H1 (cell line): ENCODE results near the gene LPP. TPM values are rescaled to one million over a fixed set of nuclear protein-coding genes. Genes with fewer than 3 reads are reported as not detected.

Source experiments
- JUND ChIP-seq: IDR thresholded peaks from 2 replicates; pipeline ENCODE4 v1.6.1; 2011; ENCODE audit warnings: mild to moderate bottlenecking, improper control_type of control experiment, low read length
- MAFK ChIP-seq: IDR thresholded peaks from 2 replicates; pipeline ENCODE4 v1.6.1; 2012; ENCODE audit warnings: low read depth, mild to moderate bottlenecking, improper control_type of control experiment, low read length
- NANOG ChIP-seq: IDR thresholded peaks from 2 replicates; pipeline ENCODE4 v1.6.1; 2011; ENCODE audit warnings: low read length, low read depth, mild to moderate bottlenecking, inconsistent platforms; ENCODE audit not compliant: insufficient read depth, poor library complexity, severe bottlenecking
- YY1 ChIP-seq: IDR thresholded peaks from 2 replicates; pipeline ENCODE4 v1.6.1; 2011; ENCODE audit warnings: low read depth, mild to moderate bottlenecking, low read length
- polyA plus RNA-seq, 7 experiments: library from polyadenylated mRNA; depleted of rRNA in 3 of 7; stranded (reverse) in 5 of 7; unstranded in 2 of 7; fragments of >200 nt in 5 of 7; fragments of 200-250 nt in 2 of 7; gene quantifications; 1 replicate in 5 of 7; 2 replicates in 1 of 7; 4 replicates in 1 of 7; pipeline versions ENCODE4 v1.2.1 to v1.2.3, GENCODE V29; 2011 to 2013; ENCODE audit warnings: missing spikeins in 2 of 7, mixed read lengths in 2 of 7
- total RNA-seq: library from RNA; stranded (reverse); fragmentation: NEBNext Ultra II Directional; extraction: Animal tissue kit (Norgen Biotek cat#: 25700); gene quantifications from 2 replicates; pipeline ENCODE4 v1.2.1, GENCODE V29; 2021
- TF ChIP-seq, protein P1 (sequence below): IDR thresholded peaks from 2 replicates; pipeline ENCODE4 v1.6.1; 2012; ENCODE audit warnings: inconsistent platforms
- TF ChIP-seq, protein P2 (sequence below): IDR thresholded peaks from 2 replicates; pipeline ENCODE4 v1.6.1; 2011; ENCODE audit warnings: low read length, improper control_type of control experiment

LPP gene
- total and polyA plus RNA-seq, 2 of the 8 experiments (the other 6 are each of a cell fraction or from before 2014, with no cell fraction given), result 10.0 to 53.3 TPM

DNA sequence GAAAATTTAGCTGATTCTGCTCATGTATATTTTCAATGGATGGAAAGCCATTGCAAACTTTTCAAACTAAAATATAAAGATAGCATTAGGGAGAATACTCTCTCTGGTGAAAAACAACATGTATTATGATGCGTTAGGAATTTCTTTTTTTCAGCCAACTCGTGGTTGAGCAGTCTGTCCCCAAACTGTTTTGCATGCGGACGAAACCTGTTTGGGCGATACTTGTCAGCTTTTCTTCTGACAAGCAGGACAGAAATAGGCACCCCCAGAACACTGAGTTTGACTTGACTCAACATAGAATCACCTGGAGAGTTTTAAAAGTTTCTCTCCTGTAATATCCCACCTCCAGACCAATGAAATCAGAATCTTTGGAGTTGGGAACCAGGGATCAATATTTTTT, 600.3 kb downstream of the LPP start (continued):
- TF ChIP-seq JUND (no peak), YY1 (no peak), NANOG (no peak), MAFK (no peak)
- TF ChIP-seq, protein P1, sequence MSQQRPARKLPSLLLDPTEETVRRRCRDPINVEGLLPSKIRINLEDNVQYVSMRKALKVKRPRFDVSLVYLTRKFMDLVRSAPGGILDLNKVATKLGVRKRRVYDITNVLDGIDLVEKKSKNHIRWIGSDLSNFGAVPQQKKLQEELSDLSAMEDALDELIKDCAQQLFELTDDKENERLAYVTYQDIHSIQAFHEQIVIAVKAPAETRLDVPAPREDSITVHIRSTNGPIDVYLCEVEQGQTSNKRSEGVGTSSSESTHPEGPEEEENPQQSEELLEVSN, result no peak
- TF ChIP-seq, protein P2, sequence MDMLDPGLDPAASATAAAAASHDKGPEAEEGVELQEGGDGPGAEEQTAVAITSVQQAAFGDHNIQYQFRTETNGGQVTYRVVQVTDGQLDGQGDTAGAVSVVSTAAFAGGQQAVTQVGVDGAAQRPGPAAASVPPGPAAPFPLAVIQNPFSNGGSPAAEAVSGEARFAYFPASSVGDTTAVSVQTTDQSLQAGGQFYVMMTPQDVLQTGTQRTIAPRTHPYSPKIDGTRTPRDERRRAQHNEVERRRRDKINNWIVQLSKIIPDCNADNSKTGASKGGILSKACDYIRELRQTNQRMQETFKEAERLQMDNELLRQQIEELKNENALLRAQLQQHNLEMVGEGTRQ, result no peak
